GM12892 (cell line): ENCODE measurements around the gene TBPL1. TPM values are rescaled to one million over a fixed set of nuclear protein-coding genes. Genes with fewer than 3 reads are reported as not detected.
"Not testable (repeated sequence)": the region's sequence is repeated elsewhere in the genome, so short reads cannot be mapped to it uniquely, and the experiment has no call there.

Experiments
- DNase-seq: peaks from one replicate; pipeline ENCODE4 v3.0.0; 2011; ENCODE audit not compliant: insufficient read length
- FAIRE-seq: peaks from 2 replicates; lab custom pipeline; 2011; peaks lifted over from hg19 to GRCh38; lab: Jason Lieb, UNC
- POLR2A ChIP-seq: IDR thresholded peaks from 2 replicates; pipeline ENCODE4 v1.6.1; 2011; ENCODE audit warnings: low read depth, low read length, control low read depth
- POLR2AphosphoS5 ChIP-seq: IDR thresholded peaks from 2 replicates; pipeline ENCODE4 v1.6.1; 2011; ENCODE audit warnings: low read depth, low read length, control low read depth
- TAF1 ChIP-seq: IDR thresholded peaks from 2 replicates; pipeline ENCODE4 v1.6.1; 2011; ENCODE audit warnings: low read depth, mild to moderate bottlenecking, control low read depth, low read length, borderline replicate concordance
- polyA plus RNA-seq: library from polyadenylated mRNA; unstranded; fragments of >200 nt; gene quantifications from one replicate; pipeline ENCODE4 v1.2.1, GENCODE V29; 2012; ENCODE audit warnings: missing spikeins, inconsistent platforms; ENCODE audit not compliant: missing spikeins

Gene TBPL1
- polyA plus RNA-seq: 33.0 TPM

DNA sequence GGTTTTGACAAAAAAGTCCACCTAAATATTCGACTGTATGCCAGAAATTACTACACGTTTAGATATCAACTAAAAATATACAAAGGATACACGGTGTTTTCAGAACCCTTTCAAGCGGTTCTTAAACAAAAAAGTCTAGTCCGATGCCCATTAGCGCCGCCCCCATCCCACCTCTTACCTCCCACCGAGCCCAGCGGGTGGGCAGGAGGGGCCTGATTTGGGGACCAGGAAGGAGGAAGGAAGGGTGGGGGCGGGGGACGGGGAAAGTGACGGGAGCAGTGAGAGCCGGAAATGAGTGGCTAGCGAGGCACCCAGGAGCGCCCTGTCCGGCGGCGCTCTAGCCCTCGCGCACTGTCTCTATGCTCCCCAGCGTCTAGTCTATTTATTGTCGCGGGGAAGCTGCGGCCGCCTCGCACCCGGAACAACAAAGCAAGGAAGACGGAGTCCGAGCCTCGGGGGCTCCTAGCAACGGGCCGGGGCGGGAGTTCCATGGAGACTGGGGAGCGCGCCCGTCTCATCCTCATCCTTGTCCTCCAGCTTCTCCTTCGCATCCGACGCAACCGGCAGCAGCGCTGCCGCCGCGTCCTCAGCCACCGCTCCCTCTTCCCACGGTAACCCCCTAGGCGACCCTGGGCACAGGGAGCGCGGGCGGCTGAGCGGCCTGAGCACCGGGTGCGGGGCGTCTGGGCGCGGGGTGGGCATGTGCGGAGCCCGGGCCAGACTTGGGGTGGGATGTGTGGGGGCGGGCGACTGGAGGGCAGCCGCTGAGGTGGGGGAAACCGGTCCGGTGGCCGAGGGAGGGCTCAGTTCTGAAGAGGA is at the start of gene TBPL1:
Gene TBPL1, plus strand, starts transcription at position 410 of the 819 bp plus-strand sequence. CDS start 26,902 bp downstream, outside the sequence.
- FAIRE-seq (peak; percentile 82), DNase-seq (peak; percentile 78)

DNA sequence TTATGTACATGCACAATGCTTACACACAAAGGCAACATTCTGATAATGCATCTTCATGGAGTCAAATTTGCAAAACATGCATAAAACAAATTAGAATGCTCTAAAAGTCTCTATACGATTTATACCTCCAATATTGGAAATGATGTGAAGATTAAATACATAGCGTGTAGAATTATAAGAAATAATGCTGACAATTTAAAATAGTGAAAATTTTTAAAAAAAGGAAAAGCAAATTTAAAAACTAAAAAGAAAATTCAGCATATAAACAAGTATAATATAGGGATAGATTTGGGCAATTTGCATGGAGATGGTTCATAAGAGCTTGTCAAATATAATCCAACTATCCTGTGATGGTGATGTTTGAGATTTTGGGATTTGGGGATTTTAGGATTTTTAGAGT is 49.2 kb upstream of the TBPL1 start:
- FAIRE-seq: no peak
- TF ChIP-seq POLR2A: no peak
- no peak for TF ChIP-seq POLR2AphosphoS5
- TF ChIP-seq TAF1: no peak

More for the DNA sequence above, at the start of gene TBPL1:
- peak; percentile 80 for TF ChIP-seq TAF1
- TF ChIP-seq POLR2A: peak; percentile 91
- TF ChIP-seq POLR2AphosphoS5: peak; percentile 80

GRCh38 chr6:133906050-133906449 is 47.0 kb upstream of the TBPL1 start:
- TF ChIP-seq POLR2AphosphoS5 (no peak), TAF1 (no peak), POLR2A (no peak)

More for the DNA sequence above, 49.2 kb upstream of the TBPL1 start:
- no peak for DNase-seq

GRCh38 chr6:133916650-133917151 is 36.3 kb upstream of the TBPL1 start:
- no peak for TF ChIP-seq TAF1
- no peak for TF ChIP-seq POLR2AphosphoS5
- TF ChIP-seq POLR2A: no peak
- FAIRE-seq (peak; percentile 91), DNase-seq (no peak)

More at GRCh38 chr6:133906050-133906449, 47.0 kb upstream of the TBPL1 start:
- FAIRE-seq (no peak), DNase-seq (no peak)

- TF ChIP-seq POLR2AphosphoS5 (no peak), TAF1 (no peak), POLR2A (no peak)
- FAIRE-seq (no peak), DNase-seq (no peak)
Measured at GRCh38 chr6:133917781-133918180, 35.2 kb upstream of the TBPL1 start.

- FAIRE-seq: no peak
- no peak for TF ChIP-seq POLR2AphosphoS5
- TF ChIP-seq POLR2A: no peak
- TF ChIP-seq TAF1: no peak
- DNase-seq: no peak
Measured at GRCh38 chr6:133918208-133918930, 34.7 kb upstream of the TBPL1 start.

DNA sequence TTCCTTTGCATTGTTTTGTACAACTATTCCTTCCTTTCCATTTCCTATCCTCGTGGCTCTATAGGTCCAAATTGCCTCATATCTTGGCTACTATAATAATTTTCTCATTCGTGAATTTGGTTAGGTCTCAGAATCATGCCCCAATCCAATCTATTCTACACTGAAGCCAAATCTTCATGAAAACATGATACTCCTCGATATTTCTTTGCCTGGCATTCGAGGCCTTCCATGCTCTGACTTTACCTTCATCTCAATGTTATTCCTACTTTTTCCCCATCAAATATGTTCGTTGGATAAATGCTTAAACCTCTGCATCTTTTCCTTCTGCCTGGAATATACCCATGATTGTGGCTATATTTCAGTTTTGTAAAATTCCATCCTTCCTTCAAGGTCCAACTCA is 33.7 kb upstream of the TBPL1 start:
- FAIRE-seq: no peak
- no peak for TF ChIP-seq TAF1
- no peak for TF ChIP-seq POLR2AphosphoS5
- DNase-seq: no peak

GRCh38 chr6:133921249-133921859 is 31.7 kb upstream of the TBPL1 start:
- DNase-seq: peak; percentile 19
- no peak for TF ChIP-seq POLR2A
- no peak for TF ChIP-seq POLR2AphosphoS5
- TF ChIP-seq TAF1: no peak
- no peak for FAIRE-seq

GRCh38 chr6:133923938-133924593 is 29.0 kb upstream of the TBPL1 start:
- no peak for DNase-seq
- FAIRE-seq: peak; percentile 85
- TF ChIP-seq TAF1 (no peak), POLR2AphosphoS5 (no peak), POLR2A (no peak)

DNA sequence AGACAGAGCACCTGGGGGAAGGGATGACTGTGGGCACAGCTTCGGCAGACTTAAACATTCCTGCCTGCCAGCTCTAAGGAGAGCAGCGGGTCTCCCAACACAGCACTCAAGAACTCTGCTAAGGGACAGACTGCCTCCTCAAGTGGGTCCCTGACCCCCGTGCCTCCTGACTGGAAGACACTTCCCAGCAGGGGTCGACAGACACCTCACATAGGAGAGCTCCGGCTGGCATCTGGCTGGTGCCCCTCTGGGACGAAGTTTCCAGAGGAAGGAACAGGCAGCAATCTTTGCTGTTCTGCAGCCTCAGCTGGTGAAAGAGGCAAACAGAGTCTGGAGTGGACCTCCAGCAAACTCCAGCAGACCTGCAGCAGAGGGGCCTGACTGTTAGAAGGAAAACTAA is 21.8 kb upstream of the TBPL1 start:
- not testable (repeated sequence) for FAIRE-seq, DNase-seq

DNA sequence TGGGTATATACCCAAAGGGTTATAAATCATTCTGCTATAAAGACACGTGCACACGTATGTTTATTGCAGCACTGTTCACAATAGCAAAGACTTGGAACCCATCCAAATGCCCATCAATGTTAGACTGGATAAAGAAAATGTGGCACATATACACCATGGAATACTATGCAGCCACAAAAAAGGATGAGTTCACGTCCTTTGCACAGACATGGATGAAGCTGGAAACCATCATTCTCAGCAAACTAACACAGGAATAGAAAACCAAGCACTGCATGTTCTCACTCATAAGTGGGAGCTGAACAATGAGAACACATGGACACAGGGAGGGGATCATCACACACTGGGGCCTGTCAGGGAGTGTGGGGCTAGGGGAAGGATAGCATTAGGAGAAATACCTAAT is 16.7 kb upstream of the TBPL1 start:
- DNase-seq, FAIRE-seq: not testable (repeated sequence)

DNA sequence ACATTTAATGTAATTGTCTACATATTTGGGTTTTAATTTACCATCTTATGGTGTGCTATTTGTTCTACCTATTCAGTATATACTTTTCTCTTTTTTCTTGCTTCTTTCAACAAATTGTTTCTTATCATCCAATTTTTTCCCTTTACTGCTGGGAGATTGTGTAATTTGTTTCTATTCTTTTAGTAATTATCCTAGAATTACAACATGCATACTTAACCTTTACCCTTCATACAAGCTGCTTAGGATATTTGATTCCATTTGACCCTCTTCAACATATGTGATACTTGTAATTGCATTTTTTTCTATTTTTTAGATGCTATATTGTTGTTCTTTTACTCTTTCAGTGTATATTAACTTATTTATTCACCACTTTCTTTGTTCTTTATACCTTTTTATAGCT is 15.1 kb upstream of the TBPL1 start:
- DNase-seq (no peak), FAIRE-seq (no peak)
- no peak for TF ChIP-seq TAF1
- TF ChIP-seq POLR2A: no peak
- no peak for TF ChIP-seq POLR2AphosphoS5
